Measurements from ENCODE around the gene MSI2.

MSI2 gene

DNA sequence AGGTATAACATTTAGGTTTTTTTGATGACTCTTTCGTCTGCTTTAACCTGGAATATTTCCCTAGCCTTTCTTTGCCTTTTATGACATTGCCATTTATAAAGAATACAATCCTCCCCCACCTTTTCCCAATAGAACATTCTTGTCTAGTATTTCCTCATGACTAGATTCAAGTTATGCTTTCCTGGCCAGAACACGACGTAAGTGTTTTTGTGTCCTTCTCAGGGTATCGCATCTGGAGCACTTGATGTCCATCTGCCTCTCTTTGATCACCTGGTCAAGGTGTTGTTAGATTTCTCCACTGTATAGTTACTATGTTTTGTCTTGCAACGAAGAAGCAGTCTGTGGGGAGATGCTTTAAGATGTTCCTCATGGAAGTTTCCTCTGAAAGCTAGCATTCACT, 87.4 kb downstream of the MSI2 start:
- DNase-seq (ENCODE audit: low read depth) = no peak

DNA sequence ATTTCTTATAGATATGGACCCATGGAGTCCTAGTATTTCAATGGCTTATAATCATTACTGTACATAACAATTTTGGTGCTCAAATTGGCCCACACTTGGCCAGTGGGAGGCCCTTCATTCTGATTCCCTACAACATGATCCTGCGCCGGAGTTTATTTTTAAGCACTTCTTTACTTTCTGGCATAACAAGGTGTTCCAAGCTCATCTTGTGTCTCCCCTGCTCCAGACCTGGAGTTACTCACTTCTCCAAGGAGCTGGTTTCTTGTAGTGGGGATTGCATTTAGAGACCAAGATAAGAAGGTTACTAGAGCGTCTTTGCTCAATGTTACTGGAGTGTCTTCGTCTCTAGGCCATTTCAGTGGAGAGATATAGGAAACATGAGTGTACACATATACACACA, 87.9 kb downstream of the MSI2 start:
- DNase-seq (ENCODE audit: low read depth) = no peak

DNA sequence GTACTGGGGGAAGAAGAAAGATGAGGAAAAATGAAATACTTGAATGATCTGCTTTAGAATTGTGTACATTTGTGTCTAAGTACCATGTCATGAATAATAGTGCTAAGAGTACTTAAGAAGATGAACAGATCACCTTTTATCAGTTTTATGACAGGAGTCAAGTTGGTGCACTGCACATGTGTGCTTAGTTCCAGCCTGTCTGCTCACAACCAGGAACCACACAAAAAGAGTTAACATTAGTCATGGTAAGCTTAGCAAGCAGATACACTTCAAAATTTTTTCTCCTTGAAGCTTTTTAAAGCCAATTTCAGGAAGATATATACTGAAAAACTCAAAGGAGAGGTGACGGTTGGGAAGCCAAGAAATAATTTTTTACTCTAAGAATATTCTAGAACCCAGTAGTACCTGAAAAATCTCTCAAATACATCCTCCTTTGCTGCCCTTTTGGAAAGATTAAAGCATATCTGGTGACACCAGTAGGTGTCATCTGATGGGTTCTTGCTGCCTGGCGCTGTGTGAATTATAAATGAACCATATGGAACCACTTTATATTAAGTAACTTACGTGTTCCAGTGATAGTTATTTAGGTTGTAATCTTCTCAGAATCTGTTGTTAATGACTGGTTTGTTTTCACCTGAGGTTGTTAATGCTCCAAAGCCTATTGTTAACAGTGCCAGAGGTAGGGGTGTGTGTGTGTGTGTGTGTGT, 93.4 kb downstream of the MSI2 start:
- no peak for DNase-seq (ENCODE audit: low read depth)

DNA sequence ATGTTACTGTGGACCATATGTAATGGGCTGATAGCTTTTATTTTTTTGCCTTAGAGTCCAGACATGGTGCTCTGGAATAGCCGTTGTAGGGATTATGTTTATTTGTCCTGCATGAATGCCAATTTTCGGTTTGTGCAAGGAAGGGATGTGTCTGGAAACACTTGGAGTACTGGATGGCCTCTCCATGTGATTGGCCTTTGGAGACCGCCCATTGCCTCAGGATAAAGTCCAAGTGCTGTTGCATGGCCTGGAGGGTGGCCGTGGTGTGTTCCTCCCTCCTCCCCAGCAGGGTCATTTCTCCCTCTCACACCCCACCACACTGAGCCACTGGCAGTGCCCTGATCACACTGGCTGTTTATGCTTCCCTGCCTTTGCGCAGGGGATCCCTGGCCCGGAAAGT, 93.9 kb downstream of the MSI2 start:
- no peak for DNase-seq (ENCODE audit: low read depth)

DNA sequence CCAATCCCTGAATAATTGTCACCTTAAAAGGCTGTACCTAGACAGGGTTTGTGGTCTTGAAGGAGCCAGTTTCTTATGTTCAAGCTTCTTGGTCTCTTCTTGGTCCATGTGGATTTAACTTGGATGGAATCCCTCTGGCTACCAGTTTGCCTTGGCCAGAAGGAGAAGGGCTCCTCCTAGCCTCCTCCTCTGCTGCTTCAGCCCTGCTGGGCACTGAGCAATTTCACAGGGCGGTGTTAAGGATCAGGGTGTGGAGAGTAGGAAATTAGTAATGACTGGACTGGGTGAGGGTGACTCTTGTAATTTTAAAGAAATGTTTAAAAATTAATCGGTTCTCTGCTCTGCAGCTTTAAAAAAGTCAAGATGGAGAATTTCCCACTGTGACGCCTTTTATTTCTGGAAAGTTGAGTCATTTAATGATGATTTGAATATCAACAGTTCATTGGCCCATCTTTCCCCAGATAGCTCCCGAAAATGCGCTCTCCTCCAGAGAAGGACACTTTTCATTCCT, 96.4 kb downstream of the MSI2 start:
- no peak for DNase-seq (ENCODE audit: low read depth)

DNA sequence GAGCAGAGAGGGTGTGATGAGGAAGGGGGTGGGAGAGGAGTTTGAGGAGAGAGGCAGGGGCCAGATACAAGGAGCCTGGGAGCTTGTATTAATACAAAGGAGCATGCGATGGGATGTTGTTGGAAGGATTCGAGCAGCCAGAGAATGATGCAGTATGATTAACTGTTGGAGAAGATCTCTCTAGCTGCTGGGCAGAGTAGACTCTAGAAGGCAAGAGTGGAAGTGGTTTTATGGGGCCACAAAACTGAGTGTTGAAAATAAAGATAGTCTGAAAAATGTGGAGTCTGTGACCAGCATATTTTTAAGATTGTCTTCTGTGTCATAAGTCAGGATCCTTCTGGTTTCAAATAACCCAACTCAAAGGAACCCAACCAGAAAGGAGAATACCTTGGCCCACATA, 98.3 kb downstream of the MSI2 start:
- DNase-seq (ENCODE audit: low read depth) = no peak

DNA sequence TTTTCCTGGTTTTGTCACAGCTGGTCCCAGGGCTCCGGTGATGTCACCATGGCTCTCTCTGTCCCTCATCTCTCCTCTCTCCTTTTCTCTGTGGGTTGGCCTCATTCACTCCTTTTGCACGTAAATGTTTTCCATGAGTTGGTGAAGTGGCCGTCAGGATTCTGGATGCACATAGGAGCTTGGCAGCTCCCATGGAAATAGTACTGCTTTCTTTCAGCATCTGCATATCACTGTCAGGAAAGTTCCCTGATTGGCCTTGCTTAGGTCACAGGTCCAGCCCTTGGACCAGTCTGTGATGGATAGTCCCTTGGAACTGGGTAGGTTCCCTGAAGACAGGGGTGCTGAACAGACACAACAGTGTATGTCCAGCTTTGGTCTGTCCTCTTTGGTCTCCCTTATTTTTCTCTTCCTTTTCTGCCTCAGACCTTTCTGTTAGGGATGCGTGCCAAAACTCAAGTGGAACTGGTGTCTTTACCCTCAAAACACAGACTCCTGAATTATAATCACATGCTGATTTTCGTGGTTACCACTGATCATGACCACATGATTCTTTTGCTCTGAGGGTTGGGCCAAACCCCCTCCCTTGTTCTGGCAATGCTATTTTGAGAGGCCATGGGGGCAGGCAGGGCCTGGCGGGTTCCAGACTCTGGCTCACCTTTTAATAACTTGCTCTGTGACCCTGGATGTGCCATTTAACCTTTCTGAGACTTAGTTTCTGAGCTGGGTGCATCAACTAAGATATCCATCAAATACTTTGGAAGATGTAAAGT, 99.0 kb downstream of the MSI2 start:
- DNase-seq (ENCODE audit: low read depth) = no peak

DNA sequence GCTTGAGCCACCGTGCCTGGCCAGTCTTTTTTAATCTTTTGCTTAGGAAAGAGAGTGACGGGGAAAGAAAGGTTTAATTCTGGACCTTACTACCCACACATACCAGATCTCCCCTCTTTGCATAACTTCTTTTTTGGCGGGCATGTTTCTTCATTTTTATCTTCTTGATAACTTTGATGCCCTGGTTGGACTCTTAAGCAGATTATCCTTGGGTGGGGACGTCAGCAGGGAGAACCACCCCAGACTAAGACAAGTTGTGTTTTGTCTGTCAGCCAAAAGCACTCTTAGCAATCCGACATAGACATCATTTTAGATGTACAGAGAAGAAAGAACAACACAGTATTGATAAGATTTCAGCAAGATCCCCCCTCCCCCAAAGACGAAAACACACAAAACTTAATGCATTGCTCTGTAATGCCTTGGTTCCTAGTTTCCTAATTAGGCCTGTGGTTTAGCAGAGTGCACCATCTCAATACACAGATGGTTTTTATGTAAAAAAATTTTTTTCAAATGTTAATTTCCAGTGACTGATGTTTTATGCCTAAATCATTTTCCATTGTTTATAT, 99.9 kb downstream of the MSI2 start:
- no peak for DNase-seq (ENCODE audit: low read depth)

DNA sequence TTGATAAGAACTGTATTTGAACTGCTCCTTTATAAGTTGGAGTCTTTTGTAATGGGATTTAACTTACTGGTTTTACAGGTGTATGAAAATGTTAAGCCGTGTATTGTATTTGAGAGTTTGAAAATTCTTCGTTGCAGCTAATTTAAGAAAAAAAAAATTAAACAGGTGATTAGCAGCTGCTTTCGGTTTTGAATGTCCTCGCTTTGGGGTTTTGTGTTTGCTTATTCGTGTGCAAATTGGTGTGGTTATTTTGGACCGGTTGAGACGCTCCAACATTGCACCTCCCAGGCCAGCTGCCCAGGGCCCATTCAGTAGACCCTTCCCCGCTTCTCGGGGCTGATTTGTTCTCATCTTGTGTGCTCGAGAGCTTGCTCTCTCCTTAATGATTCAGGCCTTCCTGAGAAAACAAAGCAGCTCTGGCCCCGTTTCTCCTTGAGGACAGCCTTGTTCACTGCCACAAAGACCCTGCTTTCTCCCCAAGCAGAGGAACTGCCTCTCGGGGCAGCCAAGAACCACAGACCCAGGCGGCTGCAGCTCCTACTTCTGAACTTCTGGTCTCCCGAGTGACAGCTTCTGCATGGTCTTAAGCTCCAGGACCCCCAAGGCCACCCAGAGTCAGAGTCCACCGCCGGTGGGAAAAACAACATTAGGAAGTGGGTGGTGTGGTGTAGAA, 100.5 kb downstream of the MSI2 start:
- no peak for DNase-seq (ENCODE audit: low read depth)

DNA sequence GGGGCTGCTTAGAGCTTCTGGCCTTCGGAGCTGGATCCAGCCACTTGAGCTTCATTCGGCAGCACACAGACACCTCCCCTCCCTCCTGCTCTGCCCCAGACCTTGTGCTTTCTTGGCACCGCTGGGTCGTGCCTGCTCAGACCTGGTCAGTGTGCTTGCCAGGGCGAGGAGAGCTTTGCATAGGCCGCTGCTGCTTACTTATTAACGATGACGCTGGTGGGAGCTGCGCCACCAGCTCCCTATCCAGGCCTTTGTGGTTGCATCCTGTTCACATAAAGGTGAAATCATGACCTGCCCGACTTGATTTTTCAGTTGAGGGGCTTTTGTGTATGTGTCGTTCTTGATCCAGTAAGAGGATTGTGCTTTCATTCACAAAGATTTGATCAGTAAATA, 101.1 kb downstream of the MSI2 start:
- no peak for DNase-seq (ENCODE audit: low read depth)

DNA sequence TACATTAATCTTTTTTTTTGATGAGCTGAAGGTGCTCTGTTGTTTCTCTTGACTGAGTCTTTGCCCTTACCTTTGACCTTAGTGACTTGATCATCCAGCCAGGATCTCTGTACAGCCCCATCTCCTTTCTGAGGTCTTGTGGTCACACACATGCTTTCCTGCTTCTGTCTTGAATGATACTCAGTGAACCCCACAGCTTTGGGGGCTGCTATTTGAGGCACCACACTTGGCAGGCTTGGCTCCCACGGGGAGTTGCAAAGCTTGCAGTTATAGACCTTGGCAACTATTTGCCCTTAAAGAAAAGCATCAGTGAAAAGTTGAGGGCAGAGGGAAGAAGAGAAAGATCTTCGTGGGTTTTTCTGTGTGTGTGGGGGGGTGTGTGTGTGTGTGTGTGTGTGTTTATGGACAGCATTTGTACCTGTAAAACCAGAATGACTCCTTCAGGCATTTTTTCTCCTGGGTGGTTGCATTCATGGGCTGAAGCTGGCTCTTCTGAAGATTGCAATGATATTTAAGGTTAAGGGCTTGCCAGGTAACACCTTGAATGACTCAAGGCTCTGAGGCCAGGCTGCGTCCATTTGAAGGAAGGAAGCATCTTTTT, 101.6 kb downstream of the MSI2 start:
- no peak for DNase-seq (ENCODE audit: low read depth)

DNA sequence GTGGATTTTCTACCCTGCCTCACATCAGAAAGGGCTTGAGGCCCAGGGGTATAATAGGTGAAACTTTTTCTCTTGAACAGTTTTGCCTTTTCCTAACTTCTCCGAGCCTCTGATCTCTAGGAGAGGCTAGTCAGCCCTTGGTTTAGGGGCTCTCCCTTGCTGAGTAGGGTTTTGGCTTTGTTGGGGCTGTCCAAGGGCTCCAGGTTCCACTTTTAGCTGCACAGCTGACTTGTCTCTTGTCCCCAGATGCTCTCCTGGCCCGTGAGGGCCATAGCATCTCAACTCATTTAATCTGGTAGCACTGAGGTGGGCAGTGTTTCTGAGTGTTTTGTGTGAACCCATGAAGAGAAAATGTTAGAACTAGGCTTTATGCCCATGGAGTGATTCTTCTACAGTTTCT, 103.9 kb downstream of the MSI2 start:
- DNase-seq (ENCODE audit: low read depth) = no peak

DNA sequence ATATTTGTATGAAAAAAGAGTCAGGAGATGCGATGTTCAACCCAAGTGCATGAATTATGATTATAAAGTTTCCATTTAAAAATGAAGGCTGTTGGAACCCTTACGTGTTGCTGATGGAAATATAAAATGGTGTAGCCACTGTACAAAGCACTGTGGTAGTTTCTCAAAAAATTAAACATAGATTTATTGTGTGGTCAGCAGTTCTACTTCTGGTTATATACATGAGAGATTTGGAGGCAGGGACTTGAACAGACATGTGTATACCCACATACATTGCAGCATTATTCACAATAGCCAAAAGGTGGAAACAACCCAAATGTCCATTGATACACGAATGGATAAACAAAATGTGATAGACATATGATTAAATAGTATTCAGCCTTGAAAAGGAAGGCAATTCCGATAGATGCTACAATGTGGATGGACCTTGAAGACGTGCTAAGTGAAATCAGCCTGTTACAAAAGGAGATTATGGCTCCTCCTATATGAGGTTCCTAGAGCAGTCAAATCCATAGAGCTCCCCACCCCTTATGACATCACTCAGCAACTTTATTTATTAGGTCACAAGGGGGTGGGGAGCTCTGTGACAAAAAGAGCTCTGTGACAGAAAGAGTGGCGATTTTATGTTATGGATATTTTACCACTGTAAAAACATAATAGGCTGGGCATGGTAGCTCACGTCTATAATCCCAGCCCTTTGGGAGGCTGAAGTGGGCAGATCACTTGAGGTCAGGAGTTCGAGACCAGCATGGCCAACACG, 106.7 kb downstream of the MSI2 start:
- DNase-seq (ENCODE audit: low read depth) = no peak

DNA sequence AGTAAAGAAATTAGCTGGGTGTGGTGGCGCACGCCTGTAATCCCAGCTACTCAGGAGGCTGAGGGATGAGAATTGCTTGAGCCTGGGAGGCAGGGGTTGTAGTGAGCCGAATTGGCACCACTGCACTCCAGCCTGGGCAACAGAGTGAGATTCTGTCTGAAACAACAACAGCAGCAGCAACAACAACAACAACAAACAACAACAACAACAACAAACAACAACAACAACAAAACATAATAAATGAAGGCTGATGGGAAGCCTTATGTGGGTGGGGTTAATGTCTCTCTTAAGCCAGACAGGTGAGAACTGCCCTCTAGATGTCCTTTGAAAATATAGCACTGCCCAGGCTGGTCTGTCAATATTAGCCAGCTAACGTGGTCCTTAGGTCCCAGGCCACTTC, 107.3 kb downstream of the MSI2 start:
- DNase-seq (ENCODE audit: low read depth) = no peak

DNA sequence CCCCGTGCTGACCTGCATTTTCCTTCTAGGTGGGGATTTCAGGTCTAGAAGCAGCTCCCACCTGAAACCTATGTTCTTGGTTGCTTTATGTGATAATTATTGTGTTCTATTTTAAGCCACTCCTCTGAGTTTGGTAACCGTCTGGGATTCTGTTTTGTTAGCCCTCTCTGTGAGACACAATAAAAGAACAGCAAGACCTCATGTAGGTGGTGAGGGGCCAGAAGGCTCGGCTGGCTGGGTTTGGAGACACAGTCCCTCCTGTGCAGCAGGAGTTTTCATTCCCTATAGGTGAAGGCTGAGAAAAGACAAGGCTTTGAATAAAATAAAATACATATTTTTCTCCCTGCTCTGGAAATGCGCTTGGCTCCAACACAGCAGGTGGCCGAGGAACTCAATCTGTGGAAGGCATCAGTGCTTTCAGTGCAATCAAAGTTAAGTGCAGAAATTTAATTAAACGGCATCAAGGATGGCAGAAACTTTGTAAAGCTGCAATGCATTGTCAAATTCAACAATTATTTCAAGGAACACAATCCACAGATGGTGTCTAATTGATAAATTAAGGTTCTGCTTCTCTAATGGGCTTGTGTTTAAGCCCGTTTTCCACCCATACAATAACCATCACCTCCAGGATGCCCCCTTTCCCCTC, 107.8 kb downstream of the MSI2 start:
- DNase-seq (ENCODE audit: low read depth) = no peak

DNA sequence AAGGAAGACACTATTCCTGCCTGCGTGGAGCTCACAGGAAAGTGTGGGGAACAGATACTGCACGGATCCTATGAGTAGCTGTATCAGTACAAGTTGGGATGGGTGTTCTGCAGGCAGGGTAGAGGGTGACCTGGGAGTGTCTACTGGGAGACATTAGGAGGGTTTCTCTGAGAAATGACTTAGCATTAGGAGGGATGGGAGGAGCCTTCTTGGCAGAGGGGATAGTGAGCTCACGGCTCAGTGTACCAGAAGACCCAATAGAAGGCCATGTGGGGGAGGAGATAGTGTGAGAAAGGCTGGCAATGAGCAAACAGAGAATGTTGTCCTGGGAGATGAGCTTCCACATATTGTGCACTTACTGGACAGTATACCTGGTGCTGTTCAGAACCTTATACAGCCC, 109.1 kb downstream of the MSI2 start:
- no peak for DNase-seq (ENCODE audit: low read depth)

DNA sequence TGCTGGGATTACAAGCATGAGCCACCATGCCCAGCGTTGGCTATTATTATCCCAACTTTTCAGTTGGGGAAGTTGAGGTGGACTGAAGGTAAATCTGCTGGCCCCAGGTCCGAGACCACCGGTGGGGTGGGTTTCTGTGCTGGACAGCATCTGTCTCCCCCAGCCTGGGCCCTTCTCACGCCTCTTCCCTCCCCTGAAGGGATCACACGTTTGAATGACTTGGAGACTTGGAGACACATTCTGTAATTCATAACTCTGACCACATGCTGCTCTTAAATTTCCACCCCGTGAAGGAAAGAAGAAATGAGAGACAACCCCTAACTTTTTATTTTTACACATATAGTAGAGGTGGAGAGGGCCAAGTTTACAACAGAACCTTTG, 109.8 kb downstream of the MSI2 start:
- DNase-seq (ENCODE audit: low read depth) = no peak

DNA sequence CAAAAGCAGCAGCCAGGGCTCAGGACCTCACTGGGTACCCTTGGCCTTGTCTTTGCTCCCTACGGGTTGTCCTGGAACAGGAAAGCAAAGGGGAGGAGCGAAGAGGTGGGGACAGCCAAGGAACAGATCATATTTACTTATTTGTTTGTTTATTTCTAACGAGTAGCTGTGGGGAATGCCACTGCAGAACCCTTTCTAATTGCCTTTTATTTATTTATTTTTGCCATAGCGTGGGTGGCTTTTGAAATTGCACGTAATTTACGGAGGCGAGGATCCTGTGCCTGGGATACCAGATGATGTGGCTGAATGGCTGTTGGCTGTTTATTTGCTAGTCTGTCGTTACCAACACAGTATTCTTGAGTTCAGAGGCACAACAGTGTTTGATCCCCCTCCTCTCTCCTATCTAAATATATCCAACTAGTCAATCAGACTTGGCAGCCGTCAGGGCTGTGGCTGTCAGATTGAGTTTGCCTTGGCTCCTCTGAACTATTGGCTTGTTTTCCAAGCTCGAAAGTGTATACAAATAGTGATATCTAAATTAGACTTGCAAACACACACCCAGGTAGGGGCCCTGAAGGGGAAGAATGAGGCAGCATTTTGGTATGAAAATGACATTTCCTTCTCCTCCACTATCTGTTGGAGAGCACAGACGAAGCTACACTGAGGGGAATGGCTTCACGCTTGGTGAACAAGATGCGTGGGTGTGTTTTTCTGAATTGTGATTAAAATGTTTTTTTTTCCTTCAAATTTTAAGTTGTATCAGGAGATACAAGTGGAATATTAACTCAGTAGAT, 110.4 kb downstream of the MSI2 start:
- DNase-seq (ENCODE audit: low read depth) = no peak

DNA sequence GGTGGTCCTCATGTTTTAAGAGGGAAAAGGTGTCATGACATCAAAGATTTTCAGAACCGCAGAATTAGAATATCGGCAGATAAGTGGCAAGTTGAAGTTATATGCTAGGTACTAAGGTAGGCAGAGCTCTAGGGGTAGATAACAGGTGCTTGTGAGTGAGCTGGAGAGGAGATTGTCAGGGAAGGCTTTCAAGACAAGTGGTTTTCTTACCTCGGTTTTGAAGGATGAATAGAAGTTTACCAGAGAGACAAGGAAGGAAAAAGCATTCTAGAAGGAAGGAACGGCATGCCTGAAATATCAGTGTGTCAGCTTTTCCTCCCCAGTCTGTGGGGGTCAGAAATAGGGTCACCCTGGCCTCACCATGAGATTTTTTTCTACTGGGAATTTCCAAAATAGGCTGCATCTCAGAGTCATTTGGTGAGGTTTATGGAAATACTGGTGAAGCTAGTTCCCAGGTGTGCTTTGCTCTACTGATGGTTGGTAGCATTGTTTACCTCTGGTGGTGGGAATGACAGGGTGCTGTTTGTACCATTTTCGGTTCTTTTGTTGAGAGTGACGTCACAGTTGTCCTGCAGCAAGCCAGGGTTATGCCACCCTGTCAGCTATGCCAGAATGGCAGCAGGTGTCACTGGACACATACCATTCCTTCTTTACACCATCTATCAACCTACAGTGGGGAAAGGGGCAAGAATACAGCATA, 112.5 kb downstream of the MSI2 start:
- DNase-seq (ENCODE audit: low read depth) = no peak

DNA sequence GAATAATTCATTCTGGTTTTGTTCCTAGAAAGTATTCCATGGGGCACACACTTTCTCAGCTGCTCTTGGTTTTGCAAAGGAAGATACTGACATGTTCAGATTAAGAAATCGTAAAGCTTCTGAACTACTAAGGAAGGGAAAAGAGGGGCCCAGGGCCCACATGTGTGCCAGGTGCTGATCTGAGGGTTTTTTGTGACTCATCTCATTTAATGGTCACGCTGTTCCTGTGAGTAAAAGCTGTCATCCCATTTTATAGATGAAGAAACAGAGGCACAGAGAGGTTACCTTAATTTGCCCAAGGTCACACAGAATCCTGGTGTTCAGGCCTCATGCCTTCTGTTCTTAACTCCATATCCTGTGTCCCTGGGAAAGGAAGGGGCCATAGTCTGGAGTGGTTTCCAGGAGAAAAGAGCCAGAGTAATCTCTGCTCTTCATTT, 113.2 kb downstream of the MSI2 start:
- DNase-seq (ENCODE audit: low read depth) = no peak
